Activated naive CD4-positive, alpha-beta T cell treated with anti-CD3 and anti-CD28 coated beads for 36 hours (primary cell): Measurements from ENCODE around the gene DCAF10. TPM values are rescaled to one million over a fixed set of nuclear protein-coding genes. Genes with fewer than 3 reads are reported as not detected.
"Not testable (repeated sequence)": the region's sequence is repeated elsewhere in the genome, so short reads cannot be mapped to it uniquely, and the experiment has no call there.

ENCODE experiments used
- CTCF ChIA-PET: fragments of 350-600 bp; sonication (Branson Sonifier 250); formaldehyde crosslinking; loops from one replicate; lab custom pipeline; 2021; ENCODE audit warnings: antibody characterized with exemption; lab: Charles Lee
- DNase-seq: peaks from one replicate; pipeline ENCODE4 v3.0.0-alpha.2; 2020
- H3K27ac Mint-ChIP-seq: one replicate; pipeline ENCODE4 v1.8.0; 2021; ENCODE audit warnings: mild to moderate bottlenecking, mixed read lengths
- H3K27me3 Mint-ChIP-seq: one replicate; pipeline ENCODE4 v1.8.0; 2021; ENCODE audit warnings: low read depth, mixed read lengths
- H3K36me3 Mint-ChIP-seq: one replicate; pipeline ENCODE4 v1.8.0; 2021; ENCODE audit warnings: low read depth, mixed read lengths
- H3K4me1 Mint-ChIP-seq: one replicate; pipeline ENCODE4 v1.8.0; 2021; ENCODE audit warnings: low read depth, mixed read lengths
- H3K4me3 Mint-ChIP-seq: one replicate; pipeline ENCODE4 v1.8.0; 2021; ENCODE audit warnings: mild to moderate bottlenecking, moderate library complexity, mixed read lengths
- H3K9me3 Mint-ChIP-seq: one replicate; pipeline ENCODE4 v1.8.0; 2021; ENCODE audit warnings: mixed read lengths
- intact Hi-C: fragments of 100-400 bp; cut with micrococcal nuclease; formaldehyde crosslinking; loops from one replicate; pipeline ENCODE4 v1.15.1; 2023
- total RNA-seq, 2 experiments: library from RNA; stranded (reverse); gene quantifications; one replicate each; pipeline ENCODE4 v1.2.3, GENCODE V29; 2021

DCAF10 gene
- total RNA-seq, 2 experiments from 2014 or later: 9.4 to 10.9 TPM

DNA sequence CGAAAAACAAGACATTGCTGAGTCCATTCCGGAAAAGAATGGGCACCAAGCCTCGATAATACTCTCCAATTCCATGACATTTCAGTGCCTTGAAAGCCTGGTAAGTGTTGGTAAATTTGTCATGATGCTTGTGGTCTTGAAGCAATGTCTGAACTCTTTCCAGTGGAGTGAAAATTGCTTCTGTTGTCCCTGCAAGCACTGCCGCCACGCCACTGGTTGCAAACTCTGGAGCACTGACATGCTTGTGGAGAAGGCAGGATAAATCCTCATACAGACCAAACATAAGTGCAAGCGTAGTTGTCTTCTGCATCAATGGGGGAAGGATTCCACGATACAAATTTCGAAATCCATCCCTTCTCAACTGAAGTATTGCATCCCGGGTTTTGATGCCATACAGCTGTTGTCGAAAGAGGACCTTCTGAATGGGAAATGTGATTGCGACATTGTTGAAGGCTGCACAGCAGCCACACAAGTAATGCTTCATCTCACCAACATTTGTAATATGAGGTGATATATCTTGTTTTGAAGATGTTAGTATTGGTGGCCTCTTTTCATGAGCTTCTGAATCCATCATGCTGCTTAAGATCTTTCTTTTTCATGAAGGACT is 87.5 kb downstream of the DCAF10 start:
- intact Hi-C loops, H3K27ac Mint-ChIP-seq, CTCF ChIA-PET, H3K9me3 Mint-ChIP-seq, DNase-seq, H3K27me3 Mint-ChIP-seq, H3K4me3 Mint-ChIP-seq, H3K4me1 Mint-ChIP-seq: not testable (repeated sequence)
- peaks cover 33% of the 10 kb centered on the region for H3K36me3 Mint-ChIP-seq

DNA sequence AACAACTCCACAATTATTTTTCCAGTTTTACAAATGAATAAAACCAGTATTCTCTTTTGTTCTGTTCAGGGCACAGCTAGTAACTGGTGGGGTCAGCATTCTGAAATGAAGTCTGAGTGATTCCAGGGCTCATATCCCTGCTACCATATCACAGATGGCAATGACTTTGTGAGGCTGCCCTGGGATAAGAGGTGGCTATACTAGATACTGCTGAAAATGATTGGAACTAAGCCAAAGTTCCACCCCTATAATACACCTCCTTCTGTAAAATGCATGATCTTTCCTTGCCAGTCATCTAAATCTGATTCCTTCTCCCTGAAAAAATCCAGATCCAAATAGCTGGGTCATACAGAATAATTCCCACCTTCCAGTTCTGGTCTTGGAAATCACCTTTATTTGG is 88.9 kb downstream of the DCAF10 start:
- intact Hi-C loops: no loop called here
- peaks cover 2% of the 10 kb centered on the region for H3K9me3 Mint-ChIP-seq
- DNase-seq: no peak
- no peaks in the 10 kb centered on the region for H3K27me3 Mint-ChIP-seq
- CTCF ChIA-PET: no interaction called here
- peaks cover 2% of the 10 kb centered on the region for H3K4me1 Mint-ChIP-seq
- H3K36me3 Mint-ChIP-seq: peaks cover 45% of the 10 kb centered on the region
- H3K27ac Mint-ChIP-seq: no peak overlapping the region
- H3K4me3 Mint-ChIP-seq: no peak overlapping the region

DNA sequence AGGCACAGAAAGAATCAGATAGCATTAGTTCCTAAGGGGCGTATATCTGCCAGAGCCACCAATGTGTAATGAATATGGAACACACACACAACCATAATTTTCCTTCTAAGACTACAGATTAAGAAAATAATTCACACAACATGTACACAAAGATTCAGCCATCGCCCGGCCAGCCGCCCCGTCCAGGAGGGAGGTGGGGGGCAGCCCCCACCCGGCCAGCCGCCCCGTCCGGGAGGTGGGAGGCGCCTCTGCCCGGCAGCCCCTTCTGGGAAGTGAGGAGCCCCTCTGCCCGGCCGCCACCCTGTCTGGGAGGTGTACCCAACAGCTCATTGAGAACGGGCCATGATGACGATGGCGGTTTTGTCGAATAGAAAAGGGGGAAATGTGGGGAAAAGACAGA is 90.4 kb downstream of the DCAF10 start:
- H3K27me3 Mint-ChIP-seq, H3K4me3 Mint-ChIP-seq, intact Hi-C loops, H3K9me3 Mint-ChIP-seq, H3K27ac Mint-ChIP-seq, CTCF ChIA-PET, H3K4me1 Mint-ChIP-seq, DNase-seq: not testable (repeated sequence)
- H3K36me3 Mint-ChIP-seq: peaks cover 48% of the 10 kb centered on the region

DNA sequence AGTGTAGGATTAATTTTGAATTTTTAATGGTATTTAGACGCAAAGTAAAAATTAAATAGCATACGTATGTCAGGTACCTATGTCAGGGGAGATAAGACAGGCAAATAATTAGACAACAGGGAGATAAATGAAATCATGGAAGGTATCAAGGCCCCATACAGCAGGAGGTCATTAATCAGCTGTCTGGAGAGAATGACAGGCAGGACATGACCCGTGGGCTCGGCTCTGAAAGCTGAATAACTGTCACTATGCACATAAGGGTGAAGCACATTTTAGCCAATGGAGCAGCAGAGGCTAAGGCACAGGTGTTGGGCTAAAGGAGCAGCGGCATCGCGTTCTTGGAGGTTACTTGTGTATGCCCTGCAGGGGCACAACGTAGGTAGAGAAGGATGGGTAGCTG is 91.5 kb downstream of the DCAF10 start:
- Mint-ChIP-seq H3K9me3 (peaks cover 2% of the 10 kb centered on the region), H3K27ac (no peak overlapping the region), H3K4me3 (no peak overlapping the region), H3K27me3 (no peaks in the 10 kb centered on the region), H3K4me1 (no peaks in the 10 kb centered on the region), H3K36me3 (peaks cover 52% of the 10 kb centered on the region)
- no peak for DNase-seq
- CTCF ChIA-PET: no interaction called here
- intact Hi-C loops: no loop called here

DNA sequence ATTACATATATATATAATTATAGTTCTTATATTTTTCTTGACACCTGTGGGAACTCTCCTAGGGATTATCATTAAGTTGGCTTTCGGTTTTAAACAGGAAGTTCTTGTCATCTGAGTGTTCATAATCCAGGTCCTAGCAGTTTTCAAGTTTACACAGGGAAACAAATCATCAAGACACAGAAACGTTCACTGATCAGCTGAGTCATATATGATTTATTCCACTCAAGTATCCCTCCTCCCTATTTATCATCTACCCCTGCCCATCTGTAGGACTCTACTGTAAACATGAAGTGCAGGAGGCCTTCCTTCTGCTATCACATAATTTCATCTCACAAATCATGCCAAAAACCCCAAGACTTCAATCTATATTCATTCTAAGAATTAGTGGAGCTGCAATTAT is 97.1 kb downstream of the DCAF10 start:
- H3K27ac Mint-ChIP-seq: no peak overlapping the region
- DNase-seq: no peak
- H3K9me3 Mint-ChIP-seq: no peaks in the 10 kb centered on the region
- CTCF ChIA-PET: interaction anchor here (0.6 kb wide), 1 partner anchor 306 kb away, joined by 3 read pairs; no protein-coding TSS in a partner anchor
- peaks cover 8% of the 10 kb centered on the region for H3K4me1 Mint-ChIP-seq
- peaks cover 35% of the 10 kb centered on the region for H3K36me3 Mint-ChIP-seq
- no peak overlapping the region for H3K4me3 Mint-ChIP-seq
- intact Hi-C loops: no loop called here
- H3K27me3 Mint-ChIP-seq: no peaks in the 10 kb centered on the region

DNA sequence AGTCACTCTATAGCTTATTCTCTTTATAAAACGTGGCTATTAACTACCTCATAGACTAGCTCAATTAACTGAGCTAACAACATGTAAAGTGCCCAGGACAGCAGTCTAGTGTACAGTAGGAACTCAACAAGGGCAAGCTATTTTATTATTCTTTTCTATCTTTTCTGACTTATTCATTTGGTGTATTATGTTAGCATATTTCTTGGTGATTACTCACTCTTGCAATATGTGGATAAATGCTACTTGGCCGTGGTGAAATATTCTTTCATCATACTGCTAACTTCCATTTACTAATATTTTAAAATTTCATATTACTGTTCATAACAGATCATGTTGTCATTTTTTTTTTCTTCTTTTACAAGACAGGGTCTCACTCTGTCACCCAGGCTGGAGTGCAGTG is 98.4 kb downstream of the DCAF10 start:
- Mint-ChIP-seq H3K36me3 (peaks cover 26% of the 10 kb centered on the region), H3K27ac (no peak overlapping the region), H3K27me3 (no peaks in the 10 kb centered on the region), H3K9me3 (no peaks in the 10 kb centered on the region), H3K4me1 (peaks cover 12% of the 10 kb centered on the region), H3K4me3 (no peak overlapping the region)
- intact Hi-C loops: no loop called here
- CTCF ChIA-PET: interaction anchor here (0.7 to 1.1 kb wide), 2 partner anchors 15 to 178 kb away, joined by 5 to 6 read pairs; no protein-coding TSS in a partner anchor
- DNase-seq: no peak

DNA sequence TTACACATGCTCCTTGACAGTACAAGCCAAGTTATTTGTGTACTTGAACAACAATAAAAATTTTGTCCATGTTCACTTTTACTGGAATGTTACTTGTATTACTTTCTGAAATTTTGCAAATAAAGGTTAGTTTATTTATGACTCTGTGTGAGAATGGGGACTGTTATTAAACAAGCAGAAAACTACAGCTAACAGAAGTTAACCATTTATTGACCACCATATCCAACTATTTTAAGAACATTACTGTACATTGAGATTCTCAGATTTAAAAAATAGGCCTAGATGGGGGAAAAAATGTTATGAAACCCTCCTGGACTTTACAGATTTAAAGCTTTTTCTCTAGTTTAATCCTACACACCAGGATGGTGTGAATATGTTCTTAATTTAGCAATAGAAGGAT is 101.5 kb downstream of the DCAF10 start:
- intact Hi-C loops: loop anchor here (5.0 kb wide), 5 partner anchors 50 to 490 kb away; partner anchors contain the start of genes ALDH1B1 and ZBTB5
- Mint-ChIP-seq H3K27ac (no peak overlapping the region), H3K4me1 (peaks cover 19% of the 10 kb centered on the region), H3K27me3 (no peaks in the 10 kb centered on the region), H3K36me3 (peaks cover 8% of the 10 kb centered on the region), H3K4me3 (no peak overlapping the region), H3K9me3 (no peaks in the 10 kb centered on the region)
- no peak for DNase-seq
- CTCF ChIA-PET: interaction anchor here (1.1 to 1.2 kb wide), 2 partner anchors 12 to 13 kb away, joined by 3 to 6 read pairs; no protein-coding TSS in a partner anchor

DNA sequence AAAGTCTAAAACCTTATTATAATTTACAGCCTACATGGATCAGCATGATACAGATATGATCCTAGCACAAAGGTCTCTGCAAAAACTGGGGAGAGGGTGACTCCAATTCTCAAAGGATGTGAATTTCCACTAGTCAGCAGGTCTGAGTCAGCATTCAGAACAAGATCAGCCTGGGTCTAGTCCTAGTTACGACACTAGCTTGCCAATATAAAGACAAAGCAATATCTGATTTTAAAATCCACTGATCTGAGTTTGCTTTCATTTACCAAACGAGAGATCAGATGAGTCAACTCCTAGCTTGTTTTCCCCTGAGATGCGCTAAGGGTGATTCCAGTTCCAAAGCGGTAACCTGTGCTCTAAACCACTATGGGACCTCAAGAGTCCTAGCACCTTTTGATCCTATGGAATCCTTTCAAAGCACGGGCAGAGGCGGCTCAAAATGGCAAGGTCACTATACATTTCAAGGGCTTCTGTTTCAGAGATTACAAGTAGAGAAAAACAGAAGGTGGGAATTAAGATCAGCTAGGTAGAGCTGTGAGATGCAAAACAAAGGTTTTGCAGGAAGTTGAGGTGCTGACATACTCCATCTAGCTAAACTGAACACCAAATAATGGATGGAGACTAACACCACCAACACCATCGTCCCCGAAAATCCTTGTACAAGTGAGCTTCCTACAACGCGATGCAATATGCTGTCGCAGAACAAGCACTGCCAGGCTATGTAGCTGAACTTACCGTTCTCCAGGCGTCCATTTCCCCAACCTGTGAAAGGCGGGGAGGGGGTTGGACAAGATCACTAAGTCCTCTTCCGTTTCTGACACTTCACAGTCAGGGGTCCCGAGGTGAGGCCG is 102.4 kb downstream of the DCAF10 start:
- intact Hi-C loops: loop anchor here (1.0 to 5.0 kb wide), 6 partner anchors 49 to 489 kb away; partner anchors contain the start of genes ALDH1B1, DCAF10 and ZBTB5
- Mint-ChIP-seq H3K9me3 (no peaks in the 10 kb centered on the region), H3K4me3 (peak overlapping the region; percentile 85), H3K36me3 (peaks cover 3% of the 10 kb centered on the region), H3K4me1 (peaks cover 16% of the 10 kb centered on the region), H3K27me3 (no peaks in the 10 kb centered on the region), H3K27ac (peak overlapping the region; percentile 77)
- CTCF ChIA-PET: interaction anchor here (0.7 to 1.3 kb wide), 7 partner anchors 11 to 717 kb away, joined by 3 to 6 read pairs (median 3); partner anchors contain the start of gene TOMM5
- peak; percentile 27 for DNase-seq

DNA sequence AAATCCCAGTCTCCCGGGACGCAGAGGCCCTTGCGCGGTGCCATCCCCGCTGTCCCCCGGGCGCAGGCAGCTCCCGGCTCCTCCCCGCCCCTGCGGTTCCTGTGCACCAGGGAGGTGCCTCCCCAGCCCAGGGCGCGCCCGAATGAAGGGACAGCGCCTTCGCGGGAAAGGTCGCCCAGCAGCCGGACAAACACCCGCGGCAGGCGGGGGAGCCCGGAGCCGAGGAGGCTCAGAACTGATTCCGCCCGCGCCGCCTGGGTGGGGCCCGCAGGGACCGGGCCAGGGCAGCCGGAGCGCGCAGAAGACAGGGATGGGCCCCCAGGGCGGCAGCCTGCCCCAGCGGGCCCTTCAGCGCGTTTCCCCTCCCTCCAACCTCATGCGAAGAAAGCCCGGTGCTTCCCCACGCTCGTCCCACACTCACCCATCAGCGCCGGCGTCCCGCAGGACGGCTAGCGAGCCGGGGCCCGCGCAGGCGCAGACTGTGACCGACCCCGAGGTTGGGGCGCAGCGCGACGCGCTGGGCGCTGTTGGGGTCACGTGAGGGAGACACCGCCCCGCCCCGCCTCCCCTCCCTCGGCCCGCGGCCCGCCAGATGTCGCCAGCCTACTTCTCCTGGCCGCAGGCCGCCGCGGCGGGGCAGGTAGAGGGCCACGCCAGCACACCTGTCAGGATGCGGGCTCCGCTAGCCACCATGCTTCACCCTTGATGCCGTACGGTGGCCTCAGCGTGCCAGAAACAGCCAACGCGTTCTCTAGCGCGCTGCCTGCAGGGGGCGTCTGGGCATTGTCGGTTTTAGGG is 103.2 kb downstream of the DCAF10 start, which contains the start of gene SLC25A51:
SLC25A51 (minus strand) TSS at position 481 of the 798 bp plus-strand sequence. CDS start 15,577 bp downstream, outside the sequence.
- no peaks in the 10 kb centered on the region for H3K9me3 Mint-ChIP-seq
- peaks cover 16% of the 10 kb centered on the region for H3K4me1 Mint-ChIP-seq
- peak; percentile 97 for DNase-seq
- no peaks in the 10 kb centered on the region for H3K27me3 Mint-ChIP-seq
- CTCF ChIA-PET: interaction anchor here (0.9 to 1.3 kb wide), 4 partner anchors 10 to 716 kb away, joined by 3 to 6 read pairs (median 4); partner anchors contain the start of gene TOMM5
- intact Hi-C loops: loop anchor here (1.0 to 5.0 kb wide), 13 partner anchors 48 to 718 kb away; partner anchors contain the start of genes ALDH1B1, DCAF10, EXOSC3 and POLR1E
- peaks cover 3% of the 10 kb centered on the region for H3K36me3 Mint-ChIP-seq
- H3K4me3 Mint-ChIP-seq: peak within 1 kb of the TSS; percentile 85
- peak within 1 kb of the TSS; percentile 87 for H3K27ac Mint-ChIP-seq

DNA sequence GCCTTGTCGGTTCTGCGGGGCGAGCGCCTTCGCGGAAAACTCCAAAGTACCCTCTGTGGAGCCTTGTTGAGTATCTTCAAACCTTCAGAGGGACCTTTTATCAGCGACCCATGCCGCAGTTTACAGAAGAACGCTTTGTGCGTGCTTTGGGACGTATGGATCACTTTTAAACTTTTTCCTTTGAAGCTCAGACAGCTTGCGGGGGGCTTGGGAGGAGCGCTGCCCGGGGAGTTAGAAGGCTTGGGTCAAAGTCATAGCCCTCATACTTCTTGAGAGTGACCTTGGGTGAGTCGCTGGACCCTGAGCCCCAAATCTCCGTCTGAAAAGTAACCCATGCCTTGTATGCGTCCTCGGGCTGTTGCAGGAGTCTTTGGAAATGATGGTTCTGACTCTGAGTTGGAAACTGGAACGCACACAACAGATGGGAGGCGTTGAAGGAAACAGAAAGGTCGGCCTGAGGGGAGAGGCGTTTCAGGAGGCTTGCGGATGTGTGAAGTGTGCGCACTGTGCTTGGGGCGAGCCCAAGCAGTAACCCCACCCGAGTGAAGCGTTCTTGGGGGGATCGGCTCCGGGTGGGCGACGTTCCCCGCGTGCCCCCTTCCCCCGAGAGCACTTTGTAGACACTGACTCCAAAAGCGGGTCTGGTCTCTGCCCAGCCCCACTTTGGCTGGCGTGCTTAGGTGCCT is 104.0 kb downstream of the DCAF10 start:
- Mint-ChIP-seq H3K27ac (peak overlapping the region; percentile 87), H3K4me1 (peaks cover 16% of the 10 kb centered on the region), H3K27me3 (no peaks in the 10 kb centered on the region), H3K4me3 (peak overlapping the region; percentile 85), H3K9me3 (no peaks in the 10 kb centered on the region), H3K36me3 (peaks cover 3% of the 10 kb centered on the region)
- DNase-seq: peak; percentile 18
- CTCF ChIA-PET: interaction anchor here (0.6 kb wide), 2 partner anchors 9 to 512 kb away, joined by 3 read pairs; no protein-coding TSS in a partner anchor
- intact Hi-C loops: loop anchor here (1.0 to 5.0 kb wide), 12 partner anchors 48 to 718 kb away; partner anchors contain the start of genes ALDH1B1, EXOSC3, POLR1E and TOMM5

DNA sequence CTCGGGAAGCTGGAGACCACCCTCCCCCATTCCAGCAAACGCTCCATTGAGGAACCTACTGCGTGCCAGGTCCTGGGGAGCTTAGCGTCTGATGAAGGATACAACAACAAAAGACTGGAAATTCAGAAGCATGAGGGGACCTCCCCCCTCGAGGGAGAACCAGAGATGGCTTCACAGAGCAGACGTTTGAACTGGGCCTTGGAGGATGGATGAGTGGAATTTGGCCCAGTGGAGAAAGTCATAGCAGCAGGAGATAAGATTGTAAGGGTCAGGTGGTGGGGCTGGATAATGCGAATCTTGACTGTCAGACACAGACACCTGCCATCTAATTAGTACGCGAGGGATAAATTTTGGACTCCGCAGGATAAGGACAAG is 104.5 kb downstream of the DCAF10 start:
- H3K9me3 Mint-ChIP-seq: no peaks in the 10 kb centered on the region
- no peaks in the 10 kb centered on the region for H3K27me3 Mint-ChIP-seq
- CTCF ChIA-PET: interaction anchor here (0.6 kb wide), 1 partner anchor 9 kb away, joined by 3 read pairs; no protein-coding TSS in a partner anchor
- H3K4me3 Mint-ChIP-seq: peak overlapping the region; percentile 85
- H3K4me1 Mint-ChIP-seq: peaks cover 16% of the 10 kb centered on the region
- intact Hi-C loops: no loop called here
- H3K36me3 Mint-ChIP-seq: peaks cover 3% of the 10 kb centered on the region
- DNase-seq: no peak
- H3K27ac Mint-ChIP-seq: no peak overlapping the region
